ENCODE results near the gene TCP11L2. TPM values are rescaled to one million over a fixed set of nuclear protein-coding genes. Genes with fewer than 3 reads are reported as not detected.
A peak's percentile ranks its signal among the peaks of the same experiment; 100 is the strongest.

TCP11L2 gene
- total and polyA plus RNA-seq, 2 of the 13 experiments (the other 11 are each of a cell fraction or from before 2014, with no cell fraction given): 4.6 to 24.1 TPM

- TF ChIP-seq, protein P1, sequence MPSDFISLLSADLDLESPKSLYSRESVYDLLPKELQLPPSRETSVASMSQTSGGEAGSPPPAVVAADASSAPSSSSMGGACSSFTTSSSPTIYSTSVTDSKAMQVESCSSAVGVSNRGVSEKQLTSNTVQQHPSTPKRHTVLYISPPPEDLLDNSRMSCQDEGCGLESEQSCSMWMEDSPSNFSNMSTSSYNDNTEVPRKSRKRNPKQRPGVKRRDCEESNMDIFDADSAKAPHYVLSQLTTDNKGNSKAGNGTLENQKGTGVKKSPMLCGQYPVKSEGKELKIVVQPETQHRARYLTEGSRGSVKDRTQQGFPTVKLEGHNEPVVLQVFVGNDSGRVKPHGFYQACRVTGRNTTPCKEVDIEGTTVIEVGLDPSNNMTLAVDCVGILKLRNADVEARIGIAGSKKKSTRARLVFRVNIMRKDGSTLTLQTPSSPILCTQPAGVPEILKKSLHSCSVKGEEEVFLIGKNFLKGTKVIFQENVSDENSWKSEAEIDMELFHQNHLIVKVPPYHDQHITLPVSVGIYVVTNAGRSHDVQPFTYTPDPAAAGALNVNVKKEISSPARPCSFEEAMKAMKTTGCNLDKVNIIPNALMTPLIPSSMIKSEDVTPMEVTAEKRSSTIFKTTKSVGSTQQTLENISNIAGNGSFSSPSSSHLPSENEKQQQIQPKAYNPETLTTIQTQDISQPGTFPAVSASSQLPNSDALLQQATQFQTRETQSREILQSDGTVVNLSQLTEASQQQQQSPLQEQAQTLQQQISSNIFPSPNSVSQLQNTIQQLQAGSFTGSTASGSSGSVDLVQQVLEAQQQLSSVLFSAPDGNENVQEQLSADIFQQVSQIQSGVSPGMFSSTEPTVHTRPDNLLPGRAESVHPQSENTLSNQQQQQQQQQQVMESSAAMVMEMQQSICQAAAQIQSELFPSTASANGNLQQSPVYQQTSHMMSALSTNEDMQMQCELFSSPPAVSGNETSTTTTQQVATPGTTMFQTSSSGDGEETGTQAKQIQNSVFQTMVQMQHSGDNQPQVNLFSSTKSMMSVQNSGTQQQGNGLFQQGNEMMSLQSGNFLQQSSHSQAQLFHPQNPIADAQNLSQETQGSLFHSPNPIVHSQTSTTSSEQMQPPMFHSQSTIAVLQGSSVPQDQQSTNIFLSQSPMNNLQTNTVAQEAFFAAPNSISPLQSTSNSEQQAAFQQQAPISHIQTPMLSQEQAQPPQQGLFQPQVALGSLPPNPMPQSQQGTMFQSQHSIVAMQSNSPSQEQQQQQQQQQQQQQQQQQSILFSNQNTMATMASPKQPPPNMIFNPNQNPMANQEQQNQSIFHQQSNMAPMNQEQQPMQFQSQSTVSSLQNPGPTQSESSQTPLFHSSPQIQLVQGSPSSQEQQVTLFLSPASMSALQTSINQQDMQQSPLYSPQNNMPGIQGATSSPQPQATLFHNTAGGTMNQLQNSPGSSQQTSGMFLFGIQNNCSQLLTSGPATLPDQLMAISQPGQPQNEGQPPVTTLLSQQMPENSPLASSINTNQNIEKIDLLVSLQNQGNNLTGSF (CRISPR knock-in tag; IDR thresholded peaks at IDR 0.05): peak; percentile 86; the same call in 1 of the 2 replicates
- no peak for TF ChIP-seq ZNF20 (CRISPR knock-in tag; IDR thresholded peaks at IDR 0.05)
- TF ChIP-seq KLF6 (CRISPR knock-in tag; IDR thresholded peaks at IDR 0.05): peak; percentile 95
- peak; percentile 93; the same call in 1 of the 2 replicates for TF ChIP-seq CBX5 (CRISPR knock-in tag; IDR thresholded peaks at IDR 0.05; ENCODE audit: borderline replicate concordance)
- peak; percentile 92; the same call in 1 of the 2 replicates for TF ChIP-seq IRX3 (CRISPR knock-in tag; IDR thresholded peaks at IDR 0.05; ENCODE audit: borderline replicate concordance, low read depth)
- TF ChIP-seq EZH2 (conservative IDR thresholded peaks at IDR 0.05; ENCODE audit: low read depth, low read length): no peak
- TF ChIP-seq, protein P2, sequence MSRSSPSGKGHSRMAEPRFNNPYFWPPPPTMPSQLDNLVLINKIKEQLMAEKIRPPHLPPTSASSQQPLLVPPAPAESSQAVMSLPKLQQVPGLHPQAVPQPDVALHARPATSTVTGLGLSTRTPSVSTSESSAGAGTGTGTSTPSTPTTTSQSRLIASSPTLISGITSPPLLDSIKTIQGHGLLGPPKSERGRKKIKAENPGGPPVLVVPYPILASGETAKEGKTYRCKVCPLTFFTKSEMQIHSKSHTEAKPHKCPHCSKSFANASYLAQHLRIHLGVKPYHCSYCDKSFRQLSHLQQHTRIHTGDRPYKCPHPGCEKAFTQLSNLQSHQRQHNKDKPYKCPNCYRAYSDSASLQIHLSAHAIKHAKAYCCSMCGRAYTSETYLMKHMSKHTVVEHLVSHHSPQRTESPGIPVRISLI (CRISPR knock-in tag; IDR thresholded peaks at IDR 0.05; ENCODE audit: borderline replicate concordance): peak; percentile 82
- peak; percentile 45; the same call in 1 of the 2 replicates for TF ChIP-seq NFYB (CRISPR knock-in tag; IDR thresholded peaks at IDR 0.05)
- TF ChIP-seq SIN3B (IDR thresholded peaks at IDR 0.05; ENCODE audit: low read length): peak; percentile 36
- TF ChIP-seq TAF15 (IDR thresholded peaks at IDR 0.05; ENCODE audit: low read depth, low read length, poor library complexity, severe bottlenecking): no peak
- TF ChIP-seq, protein P3, sequence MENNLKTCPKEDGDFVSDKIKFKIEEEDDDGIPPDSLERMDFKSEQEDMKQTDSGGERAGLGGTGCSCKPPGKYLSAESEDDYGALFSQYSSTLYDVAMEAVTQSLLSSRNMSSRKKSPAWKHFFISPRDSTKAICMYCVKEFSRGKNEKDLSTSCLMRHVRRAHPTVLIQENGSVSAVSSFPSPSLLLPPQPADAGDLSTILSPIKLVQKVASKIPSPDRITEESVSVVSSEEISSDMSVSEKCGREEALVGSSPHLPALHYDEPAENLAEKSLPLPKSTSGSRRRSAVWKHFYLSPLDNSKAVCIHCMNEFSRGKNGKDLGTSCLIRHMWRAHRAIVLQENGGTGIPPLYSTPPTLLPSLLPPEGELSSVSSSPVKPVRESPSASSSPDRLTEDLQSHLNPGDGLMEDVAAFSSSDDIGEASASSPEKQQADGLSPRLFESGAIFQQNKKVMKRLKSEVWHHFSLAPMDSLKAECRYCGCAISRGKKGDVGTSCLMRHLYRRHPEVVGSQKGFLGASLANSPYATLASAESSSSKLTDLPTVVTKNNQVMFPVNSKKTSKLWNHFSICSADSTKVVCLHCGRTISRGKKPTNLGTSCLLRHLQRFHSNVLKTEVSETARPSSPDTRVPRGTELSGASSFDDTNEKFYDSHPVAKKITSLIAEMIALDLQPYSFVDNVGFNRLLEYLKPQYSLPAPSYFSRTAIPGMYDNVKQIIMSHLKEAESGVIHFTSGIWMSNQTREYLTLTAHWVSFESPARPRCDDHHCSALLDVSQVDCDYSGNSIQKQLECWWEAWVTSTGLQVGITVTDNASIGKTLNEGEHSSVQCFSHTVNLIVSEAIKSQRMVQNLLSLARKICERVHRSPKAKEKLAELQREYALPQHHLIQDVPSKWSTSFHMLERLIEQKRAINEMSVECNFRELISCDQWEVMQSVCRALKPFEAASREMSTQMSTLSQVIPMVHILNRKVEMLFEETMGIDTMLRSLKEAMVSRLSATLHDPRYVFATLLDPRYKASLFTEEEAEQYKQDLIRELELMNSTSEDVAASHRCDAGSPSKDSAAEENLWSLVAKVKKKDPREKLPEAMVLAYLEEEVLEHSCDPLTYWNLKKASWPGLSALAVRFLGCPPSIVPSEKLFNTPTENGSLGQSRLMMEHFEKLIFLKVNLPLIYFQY (CRISPR knock-in tag; IDR thresholded peaks at IDR 0.05; ENCODE audit: borderline replicate concordance): peak; percentile 83
- TF ChIP-seq, protein P4, sequence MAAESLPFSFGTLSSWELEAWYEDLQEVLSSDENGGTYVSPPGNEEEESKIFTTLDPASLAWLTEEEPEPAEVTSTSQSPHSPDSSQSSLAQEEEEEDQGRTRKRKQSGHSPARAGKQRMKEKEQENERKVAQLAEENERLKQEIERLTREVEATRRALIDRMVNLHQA (CRISPR knock-in tag; IDR thresholded peaks at IDR 0.05): peak; percentile 61; the same call in 1 of the 2 replicates
- TF ChIP-seq ZFP91 (CRISPR knock-in tag; IDR thresholded peaks at IDR 0.05; ENCODE audit: borderline replicate concordance): peak; percentile 96
- TF ChIP-seq ARNT (IDR thresholded peaks at IDR 0.05): no peak
- TF ChIP-seq ZFYVE20 (CRISPR knock-in tag; IDR thresholded peaks at IDR 0.05; ENCODE audit: borderline replicate concordance, low read depth): no peak
These were observed 55.2 kb downstream of the TCP11L2 start, which contains the start of gene POLR3B (continued) for GRCh38 chr12:106357549-106358395.
